T-helper 17 cell (primary cell): Measurements from ENCODE around the gene ZNF500. TPM values are rescaled to one million over a fixed set of nuclear protein-coding genes. Genes with fewer than 3 reads are reported as not detected.

Experiments
- ATAC-seq: fragments of 150-1000 bp; cut with Tn5 transposase; 2 replicates; pipeline ENCODE4 v1.10.0; 2021; ENCODE audit warnings: mild to moderate bottlenecking, moderate library complexity
- DNase-seq, 3 donors: peaks; one replicate each; pipeline versions ENCODE4 v3.0.0 to v3.0.0-alpha.2; 2020 to 2021
- H3K9me3 ChIP-seq: one replicate; pipeline ENCODE4 v1.7.0; 2013; ENCODE audit warnings: low read length, mild to moderate bottlenecking; ENCODE audit not compliant: control insufficient read depth, poor library complexity, severe bottlenecking
- H3K27ac Mint-ChIP-seq: one replicate; pipeline ENCODE4 v1.8.0; 2022; ENCODE audit warnings: mild to moderate bottlenecking, moderate library complexity, mixed read lengths
- H3K27me3 Mint-ChIP-seq: one replicate; pipeline ENCODE4 v1.8.0; 2022; ENCODE audit warnings: mixed read lengths
- H3K36me3 Mint-ChIP-seq: one replicate; pipeline ENCODE4 v1.8.0; 2022; ENCODE audit warnings: low read depth, mixed read lengths
- H3K4me1 Mint-ChIP-seq: one replicate; pipeline ENCODE4 v1.8.0; 2022; ENCODE audit warnings: mild to moderate bottlenecking, mixed read lengths
- H3K4me3 Mint-ChIP-seq: one replicate; pipeline ENCODE4 v1.8.0; 2022; ENCODE audit warnings: mild to moderate bottlenecking, moderate library complexity, mixed read lengths
- total RNA-seq, 4 donors: library from RNA in 2 of 4; stranded (reverse) in 2 of 4; gene quantifications; one replicate each; pipeline ENCODE4 v1.2.3 and lab custom pipeline; 2022 to 2026

Gene ZNF500
- total RNA-seq, 2 donors from 2014 or later = 10.1 to 15.8 TPM

DNA sequence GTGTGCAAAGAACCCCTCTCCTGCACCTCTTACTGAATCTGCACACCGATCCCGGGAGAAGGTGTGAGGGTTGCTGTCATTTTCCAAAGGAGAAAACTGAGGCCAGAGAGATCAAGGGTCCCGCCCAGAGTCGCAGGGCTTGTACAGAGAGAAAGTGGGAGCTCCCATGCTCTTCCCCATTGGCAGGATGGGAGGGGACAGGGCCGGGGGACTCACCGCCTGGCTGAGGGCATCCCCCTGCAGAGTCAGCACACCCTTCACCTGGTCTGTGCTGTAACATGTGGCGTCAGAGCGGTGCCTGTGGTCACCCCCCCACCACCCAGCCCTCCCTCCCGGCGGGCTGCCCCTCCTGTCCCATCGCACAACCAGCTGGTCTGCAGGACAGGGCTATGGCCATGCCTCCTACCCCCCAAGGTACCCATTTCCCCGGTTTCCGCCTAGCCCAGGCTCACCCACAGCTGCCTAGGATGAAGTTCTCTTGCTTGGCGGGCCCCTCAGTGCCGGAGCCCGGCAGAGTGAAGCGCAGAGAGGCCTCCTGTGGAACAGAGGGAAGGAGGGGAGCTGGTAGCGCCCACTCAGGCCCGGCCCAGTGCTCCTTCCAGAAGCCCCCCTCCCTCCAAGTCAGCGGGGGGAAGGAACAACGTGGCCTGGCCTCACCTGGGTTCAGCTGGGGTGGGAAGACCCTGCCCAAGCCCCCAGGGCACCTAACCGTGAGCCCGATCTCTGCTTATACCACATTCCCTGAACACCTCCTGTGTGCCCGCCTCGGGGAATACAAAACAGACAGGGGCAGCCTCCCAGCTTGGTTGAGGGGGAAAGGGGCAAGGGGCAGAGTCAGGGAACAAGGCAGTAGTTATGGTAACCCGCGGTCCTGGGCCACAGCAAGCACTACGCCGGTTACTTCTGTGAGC is 34.3 kb upstream of the ZNF500 start:
- Mint-ChIP-seq H3K27ac (peak overlapping the region; percentile 87), H3K27me3 (no peaks in the 10 kb centered on the region), H3K36me3 (no peaks in the 10 kb centered on the region), H3K4me3 (peak overlapping the region; percentile 90), H3K4me1 (peaks cover 7% of the 10 kb centered on the region)
- no peaks in the 10 kb centered on the region for H3K9me3 ChIP-seq
- ATAC-seq = no peak
- no peak for DNase-seq

DNA sequence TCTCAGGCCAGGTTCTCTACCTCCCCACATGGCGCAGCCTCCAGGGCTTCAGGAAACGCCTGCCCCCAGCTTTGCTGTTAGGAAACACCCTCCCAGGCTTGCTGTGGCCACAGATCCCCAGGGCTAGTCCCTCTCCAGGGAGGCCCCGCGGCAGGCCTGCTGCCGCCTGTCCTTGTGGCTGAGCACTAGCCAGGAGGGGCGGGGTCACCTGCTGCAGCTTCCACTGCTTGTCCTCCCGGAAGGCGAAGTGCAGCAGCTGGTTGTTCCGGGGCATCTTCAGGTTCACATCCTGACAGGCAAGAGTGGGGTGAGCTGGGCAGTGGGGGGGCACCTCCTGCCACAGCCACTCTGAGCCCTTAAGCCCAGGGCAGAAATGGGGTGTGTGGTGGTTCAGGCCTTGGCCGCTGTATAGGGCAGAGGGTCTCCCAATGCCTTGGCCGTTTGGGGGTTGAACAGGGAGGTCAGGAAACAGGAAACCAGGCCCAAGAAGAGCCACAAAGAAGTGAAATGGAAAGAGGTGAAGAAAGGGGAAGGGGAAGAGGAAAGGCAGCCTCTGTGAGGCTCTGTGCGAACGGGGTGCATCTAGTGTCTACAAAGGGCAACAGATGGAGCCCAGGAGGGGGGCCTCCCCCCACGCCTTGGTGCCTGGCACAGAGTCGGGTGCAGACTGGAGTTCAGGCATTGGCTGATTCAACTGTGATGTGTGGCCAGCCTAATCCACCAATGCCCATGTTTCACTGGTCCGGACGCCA is 33.5 kb upstream of the ZNF500 start:
- Mint-ChIP-seq H3K4me3 (peak overlapping the region; percentile 49), H3K27me3 (no peaks in the 10 kb centered on the region), H3K4me1 (peaks cover 7% of the 10 kb centered on the region), H3K27ac (peak overlapping the region; percentile 87), H3K36me3 (no peaks in the 10 kb centered on the region)
- no peak for ATAC-seq
- no peak for DNase-seq
- H3K9me3 ChIP-seq = no peaks in the 10 kb centered on the region

DNA sequence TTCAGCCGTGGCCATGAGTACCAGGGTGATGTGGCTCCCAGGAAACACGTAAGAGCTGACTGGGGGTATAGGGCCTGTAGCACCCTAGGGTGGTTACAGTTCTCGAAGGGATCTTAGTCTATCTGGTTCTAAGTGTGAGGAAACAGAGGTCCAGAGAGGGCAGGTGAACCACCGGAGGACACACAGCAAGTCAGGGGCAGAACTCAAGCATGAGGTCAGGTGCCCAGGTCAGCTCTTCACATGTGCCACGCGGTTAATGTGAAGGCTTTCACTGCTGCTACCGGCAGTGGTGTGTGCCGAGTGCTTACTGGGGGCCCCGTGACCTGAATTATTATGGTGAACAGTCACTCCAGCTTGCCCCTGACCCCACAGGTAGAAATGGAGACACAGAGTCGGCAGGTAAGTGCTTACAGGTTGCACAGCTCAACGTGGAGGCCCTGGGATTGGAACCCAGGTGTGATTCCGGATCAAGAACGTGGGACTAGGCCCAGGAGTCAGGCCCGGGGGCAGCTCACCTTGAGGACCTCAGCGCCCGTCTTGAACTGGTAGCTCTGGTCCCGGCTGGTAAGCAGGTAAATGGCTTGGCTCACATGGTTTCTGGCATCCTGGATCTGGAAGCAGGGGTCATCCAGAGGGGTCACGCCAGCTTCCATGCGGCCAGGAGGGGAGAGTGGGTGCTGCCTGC is 32.4 kb upstream of the ZNF500 start:
- no peaks in the 10 kb centered on the region for H3K36me3 Mint-ChIP-seq
- no peaks in the 10 kb centered on the region for H3K9me3 ChIP-seq
- DNase-seq (no peak), ATAC-seq (no peak)
- peaks cover 7% of the 10 kb centered on the region for H3K4me1 Mint-ChIP-seq
- no peak overlapping the region for H3K27ac Mint-ChIP-seq
- H3K4me3 Mint-ChIP-seq = peak overlapping the region; percentile 58
- H3K27me3 Mint-ChIP-seq = no peaks in the 10 kb centered on the region

DNA sequence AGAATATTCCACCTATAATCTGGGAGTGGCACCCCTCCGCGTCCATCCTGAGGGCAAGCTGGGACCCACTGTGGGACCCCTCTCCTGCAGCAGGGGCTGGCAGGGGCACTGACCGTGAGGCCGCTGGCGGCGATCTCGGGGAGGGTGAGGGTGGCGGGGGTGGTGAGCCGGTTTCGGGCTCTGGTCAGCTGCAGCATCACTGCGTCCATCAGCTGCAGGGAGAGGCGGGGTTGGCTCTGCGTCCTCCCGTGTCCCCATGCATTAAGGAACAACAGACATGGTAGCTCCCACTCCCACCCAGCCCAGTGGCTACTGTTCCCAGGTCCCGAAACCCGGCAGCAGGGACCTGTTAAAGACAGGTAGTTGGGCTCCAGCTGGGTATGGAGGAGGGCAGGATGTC is 31.5 kb upstream of the ZNF500 start:
- Mint-ChIP-seq H3K27me3 (no peaks in the 10 kb centered on the region), H3K36me3 (no peaks in the 10 kb centered on the region), H3K4me1 (peaks cover 5% of the 10 kb centered on the region), H3K4me3 (no peak overlapping the region), H3K27ac (no peak overlapping the region)
- no peaks in the 10 kb centered on the region for H3K9me3 ChIP-seq
- no peak for DNase-seq
- no peak for ATAC-seq

DNA sequence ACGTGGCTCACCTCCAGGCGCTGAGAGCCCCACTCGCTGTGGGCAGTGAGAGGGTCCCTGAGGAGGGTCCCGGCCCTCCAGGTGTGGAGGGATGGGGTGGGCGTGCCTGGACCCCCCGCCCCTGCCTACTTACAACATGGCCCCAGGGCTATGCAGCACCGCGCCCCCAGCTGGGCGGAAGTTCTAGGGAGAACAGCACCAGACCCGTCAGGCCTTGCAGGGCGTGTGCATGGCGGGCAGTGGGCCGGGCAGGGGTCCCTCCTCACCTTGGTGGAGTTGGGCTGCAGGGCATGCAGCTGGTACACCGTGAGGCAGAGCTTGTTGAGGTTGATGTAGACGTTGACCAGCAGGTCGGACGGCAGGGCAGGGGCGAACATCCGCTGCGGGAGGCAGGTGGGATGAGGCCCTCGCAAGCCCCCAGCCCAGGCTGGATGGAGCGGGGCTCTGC is 30.9 kb upstream of the ZNF500 start:
- Mint-ChIP-seq H3K4me1 (peaks cover 5% of the 10 kb centered on the region), H3K27ac (no peak overlapping the region), H3K4me3 (no peak overlapping the region)

DNA sequence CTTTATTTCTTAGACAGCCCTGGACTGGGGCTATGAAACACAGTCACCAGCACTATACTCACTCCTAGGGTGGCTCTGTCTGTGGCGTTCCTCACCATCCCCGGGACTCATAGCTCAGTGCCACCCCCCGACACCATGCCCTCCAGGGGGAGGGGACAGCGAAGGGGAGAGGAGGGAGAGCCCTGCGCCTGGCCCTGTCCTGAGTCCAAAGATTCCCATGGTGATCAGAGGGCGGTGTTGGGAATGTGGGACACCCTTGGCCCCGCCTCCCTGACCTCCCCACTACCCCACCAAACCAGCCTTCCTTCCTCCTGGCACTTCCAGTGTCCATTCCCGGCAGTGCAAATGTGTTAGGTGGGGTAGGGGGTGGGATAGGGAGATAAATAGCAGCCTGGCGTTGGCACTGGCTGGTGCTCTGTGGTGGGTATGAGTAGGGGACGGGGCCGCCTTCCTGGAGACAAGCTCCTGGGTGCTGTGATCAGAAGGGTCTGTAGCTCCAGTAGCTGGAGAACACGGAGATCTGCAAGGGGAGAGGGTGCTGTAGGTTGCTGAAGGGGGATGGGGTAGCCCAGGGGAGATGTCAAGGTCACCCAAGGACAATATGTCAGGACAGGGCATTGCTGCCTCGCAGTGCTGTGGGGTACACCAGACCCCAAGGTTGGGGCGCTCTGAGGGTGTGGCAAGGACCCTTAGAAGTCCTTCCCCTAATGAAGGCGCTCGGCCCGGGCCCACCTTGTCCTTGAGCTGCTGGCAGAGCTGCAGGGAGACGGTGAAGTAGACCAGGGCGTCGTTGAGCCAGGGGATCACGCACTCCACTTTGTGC is 30.2 kb upstream of the ZNF500 start:
- H3K4me3 Mint-ChIP-seq = no peak overlapping the region
- no peaks in the 10 kb centered on the region for H3K36me3 Mint-ChIP-seq
- DNase-seq (no peak), ATAC-seq (no peak)
- H3K4me1 Mint-ChIP-seq = peaks cover 5% of the 10 kb centered on the region
- no peaks in the 10 kb centered on the region for H3K9me3 ChIP-seq
- no peaks in the 10 kb centered on the region for H3K27me3 Mint-ChIP-seq
- H3K27ac Mint-ChIP-seq = no peak overlapping the region

More for the DNA sequence above, 30.9 kb upstream of the ZNF500 start:
- no peak for ATAC-seq
- no peaks in the 10 kb centered on the region for H3K9me3 ChIP-seq
- Mint-ChIP-seq H3K27me3 (no peaks in the 10 kb centered on the region), H3K36me3 (no peaks in the 10 kb centered on the region)
- DNase-seq = no peak

DNA sequence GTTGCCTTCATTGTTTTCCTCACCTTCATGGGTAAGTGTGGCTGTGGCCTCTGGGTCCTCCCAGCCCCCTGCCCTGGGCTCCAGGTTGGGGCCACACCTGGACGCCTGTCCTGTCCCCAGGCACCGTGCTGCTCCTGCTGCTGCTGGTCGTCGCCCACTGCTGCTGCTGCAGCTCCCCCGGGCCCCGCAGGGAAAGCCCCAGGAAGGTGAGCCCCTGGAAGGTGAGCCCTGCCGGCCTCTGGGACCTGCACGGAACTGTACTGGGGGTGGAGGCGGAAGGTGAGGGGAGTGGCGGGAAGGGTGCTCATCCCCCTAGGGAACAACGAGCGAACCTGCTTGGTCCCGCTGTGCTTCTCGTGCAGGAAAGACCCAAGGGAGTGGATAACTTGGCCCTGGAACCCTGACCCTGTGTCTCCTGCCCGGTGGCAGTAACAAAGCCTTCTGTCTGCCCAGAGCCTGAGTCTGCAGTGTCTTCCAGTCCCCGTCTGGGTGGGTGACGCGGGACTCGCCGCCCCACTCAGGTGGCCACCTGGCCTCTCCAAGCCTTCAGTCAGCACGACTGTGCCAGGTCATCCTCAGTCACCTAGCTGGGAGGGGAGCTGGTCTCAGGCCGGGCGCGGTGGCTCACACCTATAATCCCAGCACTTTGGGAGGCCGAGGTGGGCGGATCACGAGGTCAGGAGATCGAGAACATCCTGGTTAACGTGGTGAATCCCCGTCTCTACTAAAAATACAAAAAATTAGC is 29.0 kb upstream of the ZNF500 start:
- H3K9me3 ChIP-seq = no peaks in the 10 kb centered on the region
- H3K27ac Mint-ChIP-seq = no peak overlapping the region
- DNase-seq = no peak
- no peaks in the 10 kb centered on the region for H3K36me3 Mint-ChIP-seq
- no peak for ATAC-seq
- no peak overlapping the region for H3K4me3 Mint-ChIP-seq
- no peaks in the 10 kb centered on the region for H3K27me3 Mint-ChIP-seq
- H3K4me1 Mint-ChIP-seq = peaks cover 2% of the 10 kb centered on the region

DNA sequence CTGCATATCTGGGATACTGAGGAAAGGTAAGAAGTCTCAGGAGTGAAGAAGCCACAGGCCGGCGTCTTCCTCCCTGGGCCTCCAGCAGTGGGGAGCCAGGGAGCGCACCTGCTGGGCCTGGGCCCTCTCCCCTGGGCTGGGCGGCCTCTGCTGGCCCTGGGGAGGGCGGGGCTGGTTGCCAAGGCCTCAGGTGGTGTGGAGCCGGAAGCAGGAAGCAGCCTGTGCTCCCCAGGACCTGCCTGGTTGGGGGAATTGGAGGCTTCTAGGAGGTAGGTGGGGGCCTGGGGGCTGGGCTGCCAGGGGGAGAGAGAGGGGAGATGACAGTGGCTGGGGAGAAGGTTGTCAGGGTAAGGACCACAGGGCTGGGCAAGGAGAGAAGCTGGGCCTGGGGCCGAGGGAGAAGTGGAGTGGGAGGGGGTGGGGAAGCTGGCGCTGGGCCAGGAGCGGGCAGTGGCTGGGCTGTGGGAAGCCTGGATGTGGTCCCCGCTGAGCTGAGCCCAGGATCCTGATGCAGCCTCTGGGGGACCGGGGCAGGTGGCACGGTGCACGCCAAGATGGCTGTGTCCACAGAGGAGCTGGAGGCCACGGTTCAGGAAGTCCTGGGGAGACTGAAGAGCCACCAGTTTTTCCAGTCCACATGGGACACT is 28.3 kb upstream of the ZNF500 start, which contains the start of gene SMIM22:
SMIM22 (plus strand) TSS at position 189 of the 647 bp plus-strand sequence; CDS start at position 555, 366 bp downstream.
- Mint-ChIP-seq H3K27ac (no peak within 1 kb of the TSS), H3K4me1 (peaks cover 6% of the 10 kb centered on the region), H3K4me3 (no peak within 1 kb of the TSS), H3K36me3 (no peaks in the 10 kb centered on the region), H3K27me3 (no peaks in the 10 kb centered on the region)
- ATAC-seq (no peak), DNase-seq (no peak)
- H3K9me3 ChIP-seq = no peaks in the 10 kb centered on the region

DNA sequence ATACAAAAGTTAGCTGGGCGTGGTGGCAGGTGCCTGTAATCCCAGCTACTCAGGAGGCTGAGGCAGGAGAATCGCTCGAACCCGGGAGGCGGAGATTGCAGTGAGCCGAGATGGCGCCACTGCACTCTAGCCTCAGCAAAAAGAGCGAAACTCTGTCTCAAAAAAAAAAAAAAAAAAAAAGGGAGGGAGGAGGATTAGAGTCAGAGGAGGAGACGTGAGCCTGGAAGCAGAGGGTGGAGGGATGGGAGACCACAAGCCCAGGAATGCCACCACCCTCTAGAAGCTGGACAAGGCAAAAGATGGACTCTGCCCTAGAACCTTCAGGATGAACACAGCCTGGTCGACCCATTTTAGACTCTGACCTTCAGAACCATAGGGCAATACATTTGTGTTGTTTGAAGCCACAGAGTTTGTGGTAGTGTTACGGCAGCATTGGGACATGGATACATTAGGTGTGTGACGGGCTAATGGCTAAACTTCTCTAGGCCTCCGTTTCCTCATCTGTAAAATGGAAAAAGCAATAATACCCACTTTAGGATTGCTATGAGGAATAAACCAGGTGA is 26.1 kb upstream of the ZNF500 start:
- Mint-ChIP-seq H3K36me3 (no peaks in the 10 kb centered on the region), H3K4me3 (no peak overlapping the region)

DNA sequence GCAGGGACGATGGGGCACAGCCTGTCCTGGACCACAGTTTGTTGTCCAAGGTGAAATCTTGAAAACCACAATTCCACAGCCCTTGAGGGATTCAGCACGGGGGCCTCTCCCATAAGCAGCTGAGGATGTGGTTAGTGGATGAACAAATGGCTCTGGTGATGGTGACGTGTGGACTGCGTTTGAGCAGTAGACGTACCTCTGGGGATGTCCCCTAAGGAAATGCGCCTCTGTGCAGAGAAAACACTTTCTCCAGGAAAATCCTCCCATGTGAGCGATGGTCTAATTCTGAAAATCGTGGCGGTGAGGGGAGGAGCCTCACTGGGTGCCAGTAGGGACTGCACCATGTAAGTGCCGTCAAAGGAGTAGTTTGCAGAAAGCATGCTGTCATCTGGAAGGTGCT is 23.9 kb upstream of the ZNF500 start:
- H3K4me3 Mint-ChIP-seq = no peak overlapping the region
- no peaks in the 10 kb centered on the region for H3K27me3 Mint-ChIP-seq
- H3K4me1 Mint-ChIP-seq = peaks cover 6% of the 10 kb centered on the region
- DNase-seq (no peak), ATAC-seq (peak; percentile 63)
- H3K27ac Mint-ChIP-seq = no peak overlapping the region
- H3K9me3 ChIP-seq = no peaks in the 10 kb centered on the region
- no peaks in the 10 kb centered on the region for H3K36me3 Mint-ChIP-seq

More for the DNA sequence above, 26.1 kb upstream of the ZNF500 start:
- no peaks in the 10 kb centered on the region for H3K9me3 ChIP-seq
- H3K27me3 Mint-ChIP-seq = no peaks in the 10 kb centered on the region
- no peak for ATAC-seq
- no peak for DNase-seq
- H3K4me1 Mint-ChIP-seq = peaks cover 6% of the 10 kb centered on the region
- H3K27ac Mint-ChIP-seq = no peak overlapping the region

DNA sequence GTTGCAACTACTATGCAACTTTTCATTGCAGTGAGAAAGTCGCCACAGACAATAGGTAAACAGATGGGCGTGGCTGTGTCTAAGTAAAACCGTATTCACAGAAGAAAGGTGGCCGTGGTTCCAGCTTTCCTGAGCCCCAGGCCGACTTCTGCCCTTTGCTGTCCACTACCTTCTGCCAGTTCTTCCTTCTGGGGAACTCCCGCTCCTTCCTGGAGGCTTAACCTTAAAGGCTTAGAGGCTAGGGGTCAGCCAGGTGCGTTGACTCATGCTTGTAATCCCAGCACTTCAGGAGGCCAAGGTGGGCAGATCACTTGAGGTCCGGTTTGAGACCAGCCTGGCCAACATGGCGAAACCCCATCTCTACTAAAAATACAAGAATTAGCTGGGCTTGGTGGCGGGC is 23.3 kb upstream of the ZNF500 start:
- no peaks in the 10 kb centered on the region for H3K9me3 ChIP-seq
- ATAC-seq (no peak), DNase-seq (no peak)
- H3K27ac Mint-ChIP-seq = peak overlapping the region; percentile 89
- H3K36me3 Mint-ChIP-seq = no peaks in the 10 kb centered on the region
- peaks cover 6% of the 10 kb centered on the region for H3K4me1 Mint-ChIP-seq
- H3K27me3 Mint-ChIP-seq = no peaks in the 10 kb centered on the region
- no peak overlapping the region for H3K4me3 Mint-ChIP-seq
